ENCODE data around the gene LRFN3. TPM values are rescaled to one million over a fixed set of nuclear protein-coding genes. Genes with fewer than 3 reads are reported as not detected.
"Not testable (repeated sequence)": the region's sequence is repeated elsewhere in the genome, so short reads cannot be mapped to it uniquely, and the experiment has no call there.

LRFN3 gene
- 14.4 and 24.8 TPM in 2 replicates for total RNA-seq

GRCh38 chr19:35935911-35936737 is at the start of gene LRFN3:
Gene LRFN3 (plus strand): TSS chr19:35936374. CDS start chr19:35939426, 3,052 bp downstream.
- TF ChIP-seq CTCF (IDR thresholded peaks at IDR 0.05; ENCODE audit: insufficient read depth, low read length, poor library complexity, severe bottlenecking) = no peak
- Histone ChIP-seq H3K27me3 (ENCODE audit: control insufficient read depth, insufficient read depth, low read length) (no peaks in the 10 kb centered on the region), H3K4me3 (ENCODE audit: low read depth, low read length) (peak within 1 kb of the TSS; percentile 53), H3K36me3 (ENCODE audit: control insufficient read depth, insufficient read depth, low read length) (no peaks in the 10 kb centered on the region)
- no peak for DNase-seq (ENCODE audit: low read depth)

- no peak for TF ChIP-seq CTCF (IDR thresholded peaks at IDR 0.05; ENCODE audit: insufficient read depth, low read length, poor library complexity, severe bottlenecking)
- Histone ChIP-seq H3K36me3 (ENCODE audit: control insufficient read depth, insufficient read depth, low read length) (peaks cover 3% of the 10 kb centered on the region), H3K4me3 (ENCODE audit: low read depth, low read length) (no peak overlapping the region), H3K27me3 (ENCODE audit: control insufficient read depth, insufficient read depth, low read length) (no peaks in the 10 kb centered on the region)
- no peak for DNase-seq (ENCODE audit: low read depth)
These were observed 49.0 kb upstream of the LRFN3 start for GRCh38 chr19:35887197-35887596.

- DNase-seq (ENCODE audit: low read depth) = no peak
- Histone ChIP-seq H3K27me3 (ENCODE audit: control insufficient read depth, insufficient read depth, low read length) (no peaks in the 10 kb centered on the region), H3K36me3 (ENCODE audit: control insufficient read depth, insufficient read depth, low read length) (peaks cover 3% of the 10 kb centered on the region), H3K4me3 (ENCODE audit: low read depth, low read length) (no peak overlapping the region)
- TF ChIP-seq CTCF (IDR thresholded peaks at IDR 0.05; ENCODE audit: insufficient read depth, low read length, poor library complexity, severe bottlenecking) = no peak
These were observed 47.8 kb upstream of the LRFN3 start for GRCh38 chr19:35888398-35888797.

- TF ChIP-seq CTCF (IDR thresholded peaks at IDR 0.05; ENCODE audit: insufficient read depth, low read length, poor library complexity, severe bottlenecking) = no peak
- DNase-seq (ENCODE audit: low read depth) = no peak
- no peaks in the 10 kb centered on the region for H3K27me3 ChIP-seq (ENCODE audit: control insufficient read depth, insufficient read depth, low read length)
- no peak overlapping the region for H3K4me3 ChIP-seq (ENCODE audit: low read depth, low read length)
- peaks cover 3% of the 10 kb centered on the region for H3K36me3 ChIP-seq (ENCODE audit: control insufficient read depth, insufficient read depth, low read length)
These were observed 46.6 kb upstream of the LRFN3 start for GRCh38 chr19:35889370-35890112.

- TF ChIP-seq CTCF (IDR thresholded peaks at IDR 0.05; ENCODE audit: insufficient read depth, low read length, poor library complexity, severe bottlenecking) = no peak
- H3K36me3 ChIP-seq (ENCODE audit: control insufficient read depth, insufficient read depth, low read length) = peaks cover 3% of the 10 kb centered on the region
- H3K4me3 ChIP-seq (ENCODE audit: low read depth, low read length) = no peak overlapping the region
- H3K27me3 ChIP-seq (ENCODE audit: control insufficient read depth, insufficient read depth, low read length) = no peaks in the 10 kb centered on the region
- DNase-seq (ENCODE audit: low read depth) = no peak
These were observed 46.0 kb upstream of the LRFN3 start for GRCh38 chr19:35890113-35890650.

GRCh38 chr19:35891819-35892218 is 44.4 kb upstream of the LRFN3 start:
- DNase-seq (ENCODE audit: low read depth); H3K36me3 ChIP-seq (ENCODE audit: control insufficient read depth, insufficient read depth, low read length); H3K27me3 ChIP-seq (ENCODE audit: control insufficient read depth, insufficient read depth, low read length); H3K4me3 ChIP-seq (ENCODE audit: low read depth, low read length): not testable (repeated sequence)
